IMR-90 (cell line): Measurements from ENCODE around the gene MMP20. TPM values are rescaled to one million over a fixed set of nuclear protein-coding genes. Genes with fewer than 3 reads are reported as not detected.

Experiments used
- ATAC-seq: fragments of 200-7000 bp; cut with Tn5 transposase; 2 replicates; pipeline ENCODE4 v1.9.1; 2020; ENCODE audit warnings: low read depth, mild to moderate bottlenecking, moderate library complexity
- BruUV-seq: library from RNA; stranded (reverse); fragments of 400-500 nt; replicated peaks from 2 replicates; lab custom pipeline; 2021; lab: Mats Ljungman, UMichigan
- CTCF ChIA-PET: fragments of 300-600 bp; formaldehyde crosslinking; extraction: SDS; loops from one replicate; lab custom pipeline; 2021; ENCODE audit warnings: antibody characterized with exemption; lab: Yijun Ruan, JAX
- POLR2A ChIA-PET: fragments of 300-600 bp; sonication (Branson Sonifier 250); formaldehyde crosslinking; loops from one replicate; lab custom pipeline; 2022; ENCODE audit warnings: antibody characterized with exemption; ENCODE audit not compliant: unreplicated experiment; lab: Charles Lee
- DNase-seq: peaks from one replicate; pipeline ENCODE4 v3.0.0; 2013
- H2AFZ ChIP-seq: replicated peaks from 2 replicates; pipeline ENCODE3; 2013; ENCODE audit warnings: low read length, mild to moderate bottlenecking; ENCODE audit not compliant: poor library complexity
- H2AK5ac ChIP-seq: 2 replicates; pipeline ENCODE4 v1.6.1; 2013; ENCODE audit warnings: low read depth, low read length, inconsistent platforms
- H2AK9ac ChIP-seq: replicated peaks from 2 replicates; pipeline ENCODE3; 2013; ENCODE audit warnings: mild to moderate bottlenecking, low read depth, low read length, moderate library complexity; ENCODE audit not compliant: poor library complexity
- H2BK120ac ChIP-seq: 2 replicates; pipeline ENCODE4 v1.6.1; 2013; ENCODE audit warnings: low read depth, low read length, inconsistent platforms
- H2BK15ac ChIP-seq: 3 replicates; pipeline ENCODE4 v1.6.1; 2013; ENCODE audit warnings: low read depth, low read length, inconsistent platforms
- H2BK20ac ChIP-seq: 2 replicates; pipeline ENCODE4 v1.6.1; 2013; ENCODE audit warnings: low read depth, mild to moderate bottlenecking, inconsistent platforms, low read length, moderate library complexity
- H2BK5ac ChIP-seq: 2 replicates; pipeline ENCODE4 v1.6.1; 2013; ENCODE audit warnings: mild to moderate bottlenecking, low read depth, low read length, inconsistent platforms; ENCODE audit not compliant: poor library complexity, severe bottlenecking
- H3K14ac ChIP-seq: replicated peaks from 2 replicates; pipeline ENCODE4 v1.6.1; 2013; ENCODE audit warnings: low read depth, low read length, inconsistent platforms
- H3K18ac ChIP-seq: 2 replicates; pipeline ENCODE4 v1.6.1; 2013; ENCODE audit warnings: low read depth, low read length, control low read depth
- H3K23ac ChIP-seq: 2 replicates; pipeline ENCODE4 v1.6.1; 2013; ENCODE audit warnings: low read depth, low read length, inconsistent platforms
- H3K27ac ChIP-seq: 2 replicates; pipeline ENCODE4 v1.5.1; 2013; ENCODE audit warnings: mild to moderate bottlenecking, control low read depth, low read length; ENCODE audit not compliant: insufficient read depth
- H3K27me3 ChIP-seq: 2 replicates; pipeline ENCODE4 v1.6.1; 2013; ENCODE audit warnings: low read length; ENCODE audit not compliant: control insufficient read depth, insufficient read depth
- H3K36me3 ChIP-seq: 2 replicates; pipeline ENCODE4 v1.6.1; 2013; ENCODE audit warnings: low read length, mixed read lengths; ENCODE audit not compliant: control insufficient read depth, insufficient read depth
- H3K4ac ChIP-seq: 2 replicates; pipeline ENCODE4 v1.6.1; 2013; ENCODE audit warnings: low read depth, low read length, inconsistent platforms
- H3K4me1 ChIP-seq: 2 replicates; pipeline ENCODE4 v1.6.1; 2013; ENCODE audit warnings: low read length, mixed read lengths; ENCODE audit not compliant: control insufficient read depth, insufficient read depth
- H3K4me2 ChIP-seq: 2 replicates; pipeline ENCODE4 v1.6.1; 2013; ENCODE audit warnings: low read depth, mild to moderate bottlenecking, control low read depth, low read length, moderate library complexity
- H3K4me3 ChIP-seq: 2 replicates; pipeline ENCODE4 v1.5.1; 2013; ENCODE audit warnings: low read depth, mild to moderate bottlenecking, control low read depth, low read length, moderate library complexity; ENCODE audit not compliant: insufficient read depth
- H3K56ac ChIP-seq: 2 replicates; pipeline ENCODE4 v1.6.1; 2013; ENCODE audit warnings: low read length, inconsistent platforms; ENCODE audit not compliant: insufficient read depth; ENCODE audit errors: extremely low read depth
- H3K79me1 ChIP-seq, 2 experiments: 2 replicates each; pipeline ENCODE4 v1.6.1; 2013; ENCODE audit warnings: low read length in 2 of 2, inconsistent platforms in 1 of 2, low read depth in 1 of 2
- H3K9ac ChIP-seq: 2 replicates; pipeline ENCODE4 v1.6.1; 2013; ENCODE audit warnings: low read depth, low read length, control low read depth
- H3K9me1 ChIP-seq: 2 replicates; pipeline ENCODE4 v1.6.1; 2013; ENCODE audit warnings: low read length, inconsistent platforms; ENCODE audit not compliant: insufficient read depth
- H3K9me3 ChIP-seq: 2 replicates; pipeline ENCODE4 v1.6.1; 2013; ENCODE audit warnings: low read length; ENCODE audit not compliant: control insufficient read depth, insufficient read depth
- H4K20me1 ChIP-seq: 2 replicates; pipeline ENCODE4 v1.6.1; 2013; ENCODE audit warnings: low read length, inconsistent platforms; ENCODE audit not compliant: insufficient read depth
- H4K5ac ChIP-seq: 2 replicates; pipeline ENCODE4 v1.6.1; 2013; ENCODE audit warnings: mild to moderate bottlenecking, low read depth, low read length, control low read depth
- H4K8ac ChIP-seq, 2 experiments: 2 replicates each; pipeline ENCODE4 v1.6.1; 2013; ENCODE audit warnings: low read depth in 2 of 2, low read length in 2 of 2, control low read depth in 1 of 2, inconsistent platforms in 1 of 2
- H4K91ac ChIP-seq: 2 replicates; pipeline ENCODE4 v1.6.1; 2013; ENCODE audit warnings: low read depth, low read length, inconsistent platforms; ENCODE audit not compliant: insufficient read depth
- BHLHE40 ChIP-seq: fragments of 150-350 bp; IDR thresholded peaks from 2 replicates; pipeline ENCODE4 v1.6.1; 2016; ENCODE audit warnings: mild to moderate bottlenecking, low read depth, low read length
- CHD1 ChIP-seq: IDR thresholded peaks from 2 replicates; pipeline ENCODE4 v1.6.1; 2012; ENCODE audit warnings: low read depth, low read length, improper control_type of control experiment
- ELK1 ChIP-seq: fragments of 150-350 bp; IDR thresholded peaks from 2 replicates; pipeline ENCODE4 v1.6.1; 2016; ENCODE audit warnings: low read depth, mild to moderate bottlenecking, low read length, moderate library complexity, borderline replicate concordance
- FOS ChIP-seq: fragments of 150-350 bp; IDR thresholded peaks from 2 replicates; pipeline ENCODE4 v1.6.1; 2016; ENCODE audit warnings: low read depth, low read length
- MAFK ChIP-seq: IDR thresholded peaks from 2 replicates; pipeline ENCODE4 v1.6.1; 2012; ENCODE audit warnings: low read depth, low read length, improper control_type of control experiment
- MAZ ChIP-seq: IDR thresholded peaks from 2 replicates; pipeline ENCODE4 v1.6.1; 2012; ENCODE audit warnings: low read depth, mild to moderate bottlenecking, low read length, improper control_type of control experiment, moderate library complexity, borderline replicate concordance
- MXI1 ChIP-seq: IDR thresholded peaks from 2 replicates; pipeline ENCODE4 v1.6.1; 2012; ENCODE audit warnings: low read depth, mild to moderate bottlenecking, low read length, moderate library complexity, borderline replicate concordance
- NFE2L2 ChIP-seq: fragments of 150-350 bp; IDR thresholded peaks from 2 replicates; pipeline ENCODE4 v1.6.1; 2016; ENCODE audit warnings: low read depth, mild to moderate bottlenecking, low read length
- RAD21 ChIP-seq: IDR thresholded peaks from 2 replicates; pipeline ENCODE4 v1.6.1; 2012; ENCODE audit warnings: low read length, improper control_type of control experiment
- RFX5 ChIP-seq: IDR thresholded peaks from 2 replicates; pipeline ENCODE4 v1.8.0; 2012; ENCODE audit warnings: low read depth, mild to moderate bottlenecking, low read length, moderate library complexity
- SMC3 ChIP-seq: fragments of 150-350 bp; IDR thresholded peaks from 2 replicates; pipeline ENCODE4 v1.6.1; 2016; ENCODE audit warnings: low read depth, mild to moderate bottlenecking, antibody characterized with exemption, low read length, moderate library complexity
- WGBS, 2 experiments: methylation state at CpG; one replicate each; pipeline versions ENCODE4 v1.1.5 to v1.1.7; 2013; ENCODE audit warnings: missing lambda C conversion rate in 2 of 2; ENCODE audit not compliant: insufficient read length in 1 of 2; ENCODE audit errors: extremely low coverage in 2 of 2; 5-methylcytosine and 5-hydroxymethylcytosine counted together
- dilution Hi-C: fragments of 300-500 bp; cut with HindIII; formaldehyde crosslinking; loops from one replicate; pipeline ENCODE4 v1.14.3; 2018; ENCODE audit warnings: low sequenced_read_pairs; ENCODE audit not compliant: unreplicated experiment
- in situ Hi-C: fragments of 300-500 bp; cut with MboI; formaldehyde crosslinking; loops from 3 replicates; pipeline ENCODE4 v1.14.3; 2019; ENCODE audit warnings: low sequenced_read_pairs, inconsistent platforms, mixed read lengths
- intact Hi-C: fragments of 100-400 bp; cut with micrococcal nuclease; formaldehyde crosslinking; loops from 2 replicates; pipeline ENCODE4 v1.10.0; 2022
- polyA plus RNA-seq, 3 experiments: library from polyadenylated mRNA; depleted of rRNA; stranded (reverse); fragments of >200 nt; gene quantifications; 2 replicates each; pipeline ENCODE4 v1.2.3, GENCODE V29; 2012; ENCODE audit warnings: low replicate concordance in 1 of 3
- total RNA-seq: library from RNA; depleted of rRNA; stranded (reverse); fragments of >200 nt; gene quantifications from 2 replicates; pipeline ENCODE4 v1.2.3, GENCODE V29; 2012

The MMP20 gene
- total and polyA plus RNA-seq, 2 of the 4 experiments (the other 2 are of a cell fraction), result not detected

GRCh38 chr11:102603576-102603975 lies 21.6 kb downstream of the MMP20 start:
- no peak overlapping the region; the same call in 1 of the 2 replicates for H2AK5ac ChIP-seq
- peaks cover 8% of the 10 kb centered on the region; the same call in 1 of the 2 replicates for H3K4me1 ChIP-seq
- H2BK20ac ChIP-seq, result peak overlapping the region; percentile 57; the same call in 1 of the 2 replicates
- TF ChIP-seq CHD1 (no peak), MAFK (no peak), SMC3 (no peak), RFX5 (no peak), NFE2L2 (no peak), MXI1 (no peak), FOS (no peak), RAD21 (no peak), MAZ (no peak), BHLHE40 (no peak), ELK1 (no peak)
- CTCF ChIA-PET, result interaction anchor here (1.0 kb wide), 1 partner anchor 9 kb away, joined by 4 read pairs; no protein-coding TSS in a partner anchor
- H3K9ac ChIP-seq, result no peak overlapping the region
- in situ Hi-C loops, result no loop called here
- BruUV-seq, result no TSS peak
- H2AFZ ChIP-seq, result no peak overlapping the region
- no peaks in the 10 kb centered on the region for H3K9me3 ChIP-seq
- peaks cover 15% of the 10 kb centered on the region for H3K9me1 ChIP-seq
- no CpG with 5 or more reads among the region's 5 CpGs for WGBS, 2 experiments
- 0 out of 2 replicates have a peak overlapping the region, but pooled peaks have one; percentile 21 for H4K91ac ChIP-seq
- H3K14ac ChIP-seq, result peak overlapping the region; percentile 59
- peaks cover 4% of the 10 kb centered on the region; the same call in 1 of the 2 replicates for H4K20me1 ChIP-seq
- H4K5ac ChIP-seq, result no peak overlapping the region
- H3K4me3 ChIP-seq, result no peak overlapping the region
- H2BK15ac ChIP-seq, result peak overlapping the region; percentile 29; the same call in 1 of the 3 replicates
- no peak overlapping the region; the same call in 1 of the 2 replicates for H3K4me2 ChIP-seq
- DNase-seq, result peak; percentile 27
- H2AK9ac ChIP-seq, result no peak overlapping the region
- intact Hi-C loops, result no loop called here
- no peaks in the 10 kb centered on the region for H3K79me1 ChIP-seq
- H2BK5ac ChIP-seq, result peak overlapping the region; percentile 68
- ATAC-seq, result no peak
- peak overlapping the region; percentile 61; the same call in 1 of the 2 replicates for H3K18ac ChIP-seq
- peak overlapping the region; percentile 41 for H3K4ac ChIP-seq
- no peaks in the 10 kb centered on the region for H3K36me3 ChIP-seq
- peak overlapping the region; percentile 50 for H2BK120ac ChIP-seq
- no peak overlapping the region for H3K23ac ChIP-seq
- H3K27me3 ChIP-seq, result no peaks in the 10 kb centered on the region
- H4K8ac ChIP-seq, result peak overlapping the region in 1 of 2 experiments; percentile 30; a peak in 1 of 4 replicates
- no peak overlapping the region for H3K56ac ChIP-seq
- dilution Hi-C loops, result no loop called here
- POLR2A ChIA-PET, result no interaction called here
- H3K27ac ChIP-seq, result no peak overlapping the region
